Kasumi-1 (cell line): ENCODE measurements around the gene EVC2.

Experiments
- DNase-seq, 2 experiments: peaks; one replicate each; lab custom pipeline; 2025; lab: John Stamatoyannopoulos, UW

Gene EVC2, protein sequence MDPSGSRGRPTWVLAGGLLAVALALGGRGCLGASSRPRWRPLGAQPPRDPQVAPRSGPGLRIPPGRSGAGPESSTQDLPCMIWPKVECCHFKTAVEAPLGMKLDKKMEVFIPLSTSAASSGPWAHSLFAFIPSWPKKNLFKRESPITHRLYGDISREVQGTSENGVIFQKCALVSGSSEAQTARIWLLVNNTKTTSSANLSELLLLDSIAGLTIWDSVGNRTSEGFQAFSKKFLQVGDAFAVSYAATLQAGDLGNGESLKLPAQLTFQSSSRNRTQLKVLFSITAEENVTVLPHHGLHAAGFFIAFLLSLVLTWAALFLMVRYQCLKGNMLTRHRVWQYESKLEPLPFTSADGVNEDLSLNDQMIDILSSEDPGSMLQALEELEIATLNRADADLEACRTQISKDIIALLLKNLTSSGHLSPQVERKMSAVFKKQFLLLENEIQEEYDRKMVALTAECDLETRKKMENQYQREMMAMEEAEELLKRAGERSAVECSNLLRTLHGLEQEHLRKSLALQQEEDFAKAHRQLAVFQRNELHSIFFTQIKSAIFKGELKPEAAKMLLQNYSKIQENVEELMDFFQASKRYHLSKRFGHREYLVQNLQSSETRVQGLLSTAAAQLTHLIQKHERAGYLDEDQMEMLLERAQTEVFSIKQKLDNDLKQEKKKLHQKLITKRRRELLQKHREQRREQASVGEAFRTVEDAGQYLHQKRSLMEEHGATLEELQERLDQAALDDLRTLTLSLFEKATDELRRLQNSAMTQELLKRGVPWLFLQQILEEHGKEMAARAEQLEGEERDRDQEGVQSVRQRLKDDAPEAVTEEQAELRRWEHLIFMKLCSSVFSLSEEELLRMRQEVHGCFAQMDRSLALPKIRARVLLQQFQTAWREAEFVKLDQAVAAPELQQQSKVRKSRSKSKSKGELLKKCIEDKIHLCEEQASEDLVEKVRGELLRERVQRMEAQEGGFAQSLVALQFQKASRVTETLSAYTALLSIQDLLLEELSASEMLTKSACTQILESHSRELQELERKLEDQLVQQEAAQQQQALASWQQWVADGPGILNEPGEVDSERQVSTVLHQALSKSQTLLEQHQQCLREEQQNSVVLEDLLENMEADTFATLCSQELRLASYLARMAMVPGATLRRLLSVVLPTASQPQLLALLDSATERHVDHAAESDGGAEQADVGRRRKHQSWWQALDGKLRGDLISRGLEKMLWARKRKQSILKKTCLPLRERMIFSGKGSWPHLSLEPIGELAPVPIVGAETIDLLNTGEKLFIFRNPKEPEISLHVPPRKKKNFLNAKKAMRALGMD

GRCh38 chr4:5708449-5709206 is at the start of gene EVC2:
TSS of gene EVC2 (minus strand) at chr4:5708559. CDS start at chr4:5708513, 46 bp downstream.
- DNase-seq, result peak; percentile 19 to 28

GRCh38 chr4:5757954-5758353 is 49.6 kb upstream of the EVC2 start:
- DNase-seq, result no peak

GRCh38 chr4:5757536-5757935 is 49.2 kb upstream of the EVC2 start:
- no peak for DNase-seq

DNA sequence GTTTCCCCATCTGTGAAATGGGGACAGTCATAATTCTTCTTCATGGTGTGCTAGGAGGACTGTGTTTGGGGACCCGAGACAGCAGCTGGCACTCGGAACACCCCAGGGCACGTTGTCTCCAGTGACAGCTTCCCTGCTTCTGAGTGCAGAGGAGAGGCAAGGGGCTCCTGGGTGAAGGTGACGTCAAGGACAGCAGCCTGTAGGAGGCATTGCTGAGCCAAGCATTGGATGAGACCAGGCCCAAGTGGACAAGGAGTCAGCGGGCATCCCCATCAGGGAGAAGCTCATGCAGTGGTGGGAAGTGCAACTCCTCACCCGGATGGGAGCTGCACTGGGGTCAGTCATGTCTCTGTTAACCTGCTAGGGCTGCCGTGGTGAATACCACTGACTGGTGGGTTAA is 48.7 kb upstream of the EVC2 start:
- DNase-seq, result no peak

GRCh38 chr4:5756271-5756670 is 47.9 kb upstream of the EVC2 start:
- DNase-seq, result no peak

DNA sequence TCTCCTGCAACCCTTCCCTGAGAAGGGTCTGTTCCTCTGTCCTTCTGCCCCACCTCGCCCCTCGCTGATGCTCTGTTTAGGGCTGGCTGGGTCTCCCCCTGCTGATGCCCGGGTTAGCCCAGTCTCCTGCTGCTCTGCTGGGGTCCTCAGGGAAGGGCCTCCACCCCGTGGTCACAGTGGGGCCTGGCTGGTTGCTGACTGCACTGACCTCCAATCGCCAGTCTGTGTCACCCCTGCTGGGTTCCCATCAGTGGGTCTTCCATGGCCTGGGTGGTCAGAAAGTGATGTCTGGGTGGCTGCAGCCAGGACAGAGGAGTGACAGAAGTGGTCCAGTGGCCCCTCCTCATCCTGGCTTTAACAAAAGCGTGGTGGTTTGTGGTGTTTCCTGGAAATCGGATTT is 47.3 kb upstream of the EVC2 start:
- DNase-seq, result no peak

GRCh38 chr4:5755161-5755560 is 46.8 kb upstream of the EVC2 start:
- no peak for DNase-seq

GRCh38 chr4:5754529-5754881 is 46.1 kb upstream of the EVC2 start:
- DNase-seq, result no peak

- no peak for DNase-seq
Observed at GRCh38 chr4:5753766-5754528, 45.6 kb upstream of the EVC2 start.

GRCh38 chr4:5753366-5753765 is 45.0 kb upstream of the EVC2 start:
- DNase-seq, result no peak

DNA sequence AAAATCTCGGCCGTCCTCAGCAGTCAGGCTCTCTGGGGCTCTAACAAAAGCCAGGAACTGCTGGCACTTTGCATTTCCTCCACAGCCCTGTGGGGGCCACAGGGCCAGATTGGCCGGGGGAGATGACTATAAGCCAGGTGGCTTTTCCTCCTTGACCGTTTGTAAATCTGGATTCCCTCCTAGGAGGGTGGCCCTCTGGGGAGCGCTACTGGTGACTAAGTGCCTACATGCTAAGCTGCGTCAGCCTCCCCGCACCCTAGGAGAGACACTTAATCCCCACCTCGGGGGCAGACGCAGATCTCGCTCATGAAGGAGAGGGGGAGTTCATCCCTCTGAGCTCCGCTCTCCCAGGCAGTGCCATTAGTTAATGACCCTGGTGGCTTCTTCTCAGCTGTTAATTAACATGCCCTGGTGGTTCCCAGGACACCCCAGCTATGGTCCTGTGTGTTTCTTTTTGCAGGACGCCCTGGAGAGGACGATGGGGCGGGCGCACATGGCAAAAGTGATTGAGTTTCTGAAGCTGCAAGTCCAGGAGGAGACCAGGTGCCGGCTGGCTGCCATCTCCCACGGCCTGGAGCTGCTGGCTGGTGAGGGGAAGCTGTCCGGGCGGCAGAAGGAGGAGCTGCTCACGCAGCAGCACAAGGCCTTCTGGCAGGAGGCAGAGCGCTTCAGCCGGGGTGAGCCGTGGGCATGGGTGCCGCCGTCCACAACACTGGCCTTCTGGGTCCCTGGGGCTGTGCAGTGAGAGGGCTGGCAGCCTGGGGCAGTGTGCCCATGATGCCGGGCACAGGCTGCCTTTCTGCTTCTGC is 44.2 kb upstream of the EVC2 start:
- DNase-seq, result no peak

GRCh38 chr4:5751666-5752375 is 43.5 kb upstream of the EVC2 start:
- no peak for DNase-seq

GRCh38 chr4:5750946-5751665 is 42.7 kb upstream of the EVC2 start:
- no peak for DNase-seq

DNA sequence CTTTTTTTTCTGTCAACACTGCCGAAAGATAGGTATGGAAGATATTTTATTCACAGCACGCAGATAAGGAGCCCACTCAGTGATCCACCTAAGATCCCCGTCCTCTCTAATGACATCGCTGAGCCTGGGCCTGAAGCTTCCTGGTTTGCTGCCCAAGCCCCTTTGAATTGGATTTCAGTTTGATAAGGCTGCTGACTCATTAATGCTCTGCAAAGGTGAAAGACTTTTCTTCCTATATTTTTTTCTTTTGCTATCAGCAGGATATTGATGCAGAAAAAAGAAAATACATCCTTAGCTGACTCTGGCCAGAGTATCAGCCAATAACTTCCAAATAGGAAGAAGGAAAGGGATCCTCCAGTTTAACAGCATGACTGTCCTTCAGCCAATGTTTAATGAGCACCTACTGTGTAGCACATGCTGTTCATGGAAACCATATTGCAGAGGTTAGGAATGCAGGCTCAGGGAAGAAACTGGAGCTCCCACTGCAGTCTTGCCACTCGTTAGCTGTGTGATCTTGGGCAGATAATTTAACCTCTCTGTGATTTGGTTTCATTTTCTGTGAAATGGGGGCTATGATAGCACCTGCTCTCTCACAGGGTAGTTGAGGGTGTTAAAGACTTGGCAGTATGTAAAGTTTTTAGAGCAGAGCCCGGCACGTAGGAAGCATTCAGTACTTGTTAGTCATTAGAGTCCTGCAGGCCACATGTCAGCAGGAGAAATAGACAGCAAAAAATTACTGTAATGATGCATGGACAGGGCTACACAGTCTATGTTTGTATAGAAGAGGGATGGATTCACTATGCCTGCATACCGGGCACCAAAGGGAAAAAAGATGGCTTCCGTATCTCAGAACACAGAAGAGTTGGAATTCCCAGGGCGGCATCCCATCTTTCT is 41.9 kb upstream of the EVC2 start:
- no peak for DNase-seq

GRCh38 chr4:5749568-5749967 is 41.2 kb upstream of the EVC2 start:
- DNase-seq, result no peak

DNA sequence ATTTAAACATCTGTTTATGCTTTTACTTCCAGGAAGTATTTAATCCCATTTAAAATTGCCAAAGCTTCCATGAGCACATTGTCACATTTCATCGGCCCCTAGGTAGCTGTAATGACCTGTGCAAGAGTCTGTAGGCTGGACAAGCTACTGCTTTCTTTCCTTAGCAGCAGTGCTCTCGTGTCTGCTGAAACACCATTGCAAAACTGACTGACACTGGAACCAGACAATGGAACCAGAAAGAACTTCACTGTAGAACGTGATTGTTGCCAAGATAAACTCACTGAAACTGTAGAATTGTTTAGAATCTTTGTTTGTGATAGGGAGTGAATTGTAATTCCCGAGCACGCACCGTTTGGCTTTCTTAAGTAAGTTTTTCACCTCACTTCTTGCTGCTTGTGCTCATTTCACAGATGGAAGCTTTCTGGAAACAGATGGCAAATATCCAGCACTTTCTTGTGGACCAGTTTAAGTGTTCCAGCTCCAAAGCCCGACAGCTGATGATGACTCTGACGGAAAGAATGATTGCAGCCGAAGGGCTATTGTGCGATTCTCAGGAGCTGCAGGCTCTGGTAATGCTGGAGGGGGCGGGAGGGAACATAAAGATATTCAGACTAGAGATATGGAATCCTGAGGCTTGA is 39.5 kb upstream of the EVC2 start:
- DNase-seq, result no peak
